Skin epidermis (tissue), 12 donors: ENCODE measurements around the gene KRT27.
"Not testable (repeated sequence)": the region's sequence is repeated elsewhere in the genome, so short reads cannot be mapped to it uniquely, and the experiment has no call there.

Experiments used
- H3K27ac ChIP-seq, 21 experiments: fragments of 200-600 bp; sonication (generic) in 11 of 21; one replicate each; pipeline ENCODE4 v1.5.0; 2020; ENCODE audit warnings: mild to moderate bottlenecking in 3 of 21, inconsistent platforms in 2 of 21, moderate library complexity in 2 of 21
- H3K4me3 ChIP-seq, 7 experiments: fragments of 200-600 bp; sonication (generic) in 2 of 7; one replicate each; pipeline ENCODE4 v1.5.0; 2020; ENCODE audit warnings: inconsistent platforms in 2 of 7, mild to moderate bottlenecking in 2 of 7, moderate library complexity in 1 of 7

KRT27 gene

GRCh38 chr17:40782450-40782849 lies at the start of gene KRT27:
KRT27 (minus strand) TSS chr17:40782550; CDS start chr17:40782493, 57 bp downstream.
- H3K27ac ChIP-seq: no peak within 1 kb of the TSS
- no peak within 1 kb of the TSS for H3K4me3 ChIP-seq

GRCh38 chr17:40830085-40830776 lies 47.9 kb upstream of the KRT27 start:
- no peak overlapping the region for H3K27ac ChIP-seq
- no peak overlapping the region for H3K4me3 ChIP-seq

GRCh38 chr17:40828454-40829044 lies 46.2 kb upstream of the KRT27 start:
- Histone ChIP-seq H3K27ac (peak overlapping the region in 9 of 21 experiments; percentile 2 to 65 (median 40)), H3K4me3 (no peak overlapping the region)

GRCh38 chr17:40827746-40828453 lies 45.5 kb upstream of the KRT27 start:
- Histone ChIP-seq H3K27ac (peak overlapping the region in 11 of 21 experiments; percentile 2 to 58 (median 30)), H3K4me3 (no peak overlapping the region)

GRCh38 chr17:40825599-40825998 lies 43.2 kb upstream of the KRT27 start:
- Histone ChIP-seq H3K4me3 (no peak overlapping the region), H3K27ac (no peak overlapping the region)

- peak overlapping the region in 5 of 21 experiments; percentile 3 to 60 (median 10) for H3K27ac ChIP-seq
Observed at GRCh38 chr17:40824015-40824832, 41.9 kb upstream of the KRT27 start.

GRCh38 chr17:40822132-40822812 lies 39.9 kb upstream of the KRT27 start, which contains the start of gene KRT10:
KRT10 (minus strand) TSS chr17:40822614; CDS start chr17:40822585, 29 bp downstream.
- peak within 1 kb of the TSS in 15 of 21 experiments; percentile 17 to 95 (median 64) for H3K27ac ChIP-seq
- H3K4me3 ChIP-seq: peak within 1 kb of the TSS in 3 of 7 experiments; percentile 20 to 57 (median 49)

More at GRCh38 chr17:40824015-40824832, 41.9 kb upstream of the KRT27 start:
- H3K4me3 ChIP-seq: no peak overlapping the region

- H3K27ac ChIP-seq: peak overlapping the region in 13 of 21 experiments; percentile 17 to 95 (median 65)
- peak overlapping the region in 3 of 7 experiments; percentile 20 to 57 (median 49) for H3K4me3 ChIP-seq
Observed at GRCh38 chr17:40821536-40821935, 39.2 kb upstream of the KRT27 start.

- Histone ChIP-seq H3K4me3 (peak overlapping the region in 3 of 7 experiments; percentile 8 to 57 (median 49)), H3K27ac (peak overlapping the region in 11 of 21 experiments; percentile 25 to 95 (median 93))
Observed at GRCh38 chr17:40820228-40820838, 38.0 kb upstream of the KRT27 start.

GRCh38 chr17:40819528-40820125 lies 37.3 kb upstream of the KRT27 start:
- peak overlapping the region in 18 of 21 experiments; percentile 84 to 97 (median 94) for H3K27ac ChIP-seq
- peak overlapping the region; percentile 49 to 69 (median 54) for H3K4me3 ChIP-seq

GRCh38 chr17:40818733-40819527 lies 36.6 kb upstream of the KRT27 start:
- Histone ChIP-seq H3K27ac (peak overlapping the region; percentile 69 to 97 (median 93)), H3K4me3 (peak overlapping the region; percentile 49 to 69 (median 54))

GRCh38 chr17:40818343-40818732 lies 36.0 kb upstream of the KRT27 start:
- Histone ChIP-seq H3K27ac (peak overlapping the region; percentile 69 to 97 (median 93)), H3K4me3 (peak overlapping the region; percentile 49 to 69 (median 54))

GRCh38 chr17:40817103-40817682 lies 34.8 kb upstream of the KRT27 start:
- Histone ChIP-seq H3K27ac (no peak overlapping the region), H3K4me3 (no peak overlapping the region)

- no peak overlapping the region for H3K27ac ChIP-seq
- H3K4me3 ChIP-seq: no peak overlapping the region
Observed at GRCh38 chr17:40816569-40816968, 34.2 kb upstream of the KRT27 start.

GRCh38 chr17:40815381-40815780 lies 33.0 kb upstream of the KRT27 start:
- no peak overlapping the region for H3K4me3 ChIP-seq
- H3K27ac ChIP-seq: no peak overlapping the region

- not testable (repeated sequence) for H3K27ac ChIP-seq, H3K4me3 ChIP-seq
Observed at GRCh38 chr17:40814657-40815056, 32.3 kb upstream of the KRT27 start.

- no peak overlapping the region for H3K4me3 ChIP-seq
Observed at GRCh38 chr17:40813804-40814203, 31.5 kb upstream of the KRT27 start.

More at GRCh38 chr17:40813804-40814203, 31.5 kb upstream of the KRT27 start:
- H3K27ac ChIP-seq: no peak overlapping the region
